Right cardiac atrium (tissue), 5 donors: Measurements from ENCODE around the gene CFAP74. TPM values are rescaled to one million over a fixed set of nuclear protein-coding genes. Genes with fewer than 3 reads are reported as not detected.

Experiments used
- ATAC-seq, 2 donors: fragments of 200-7000 bp; cut with Tn5 transposase; one replicate each; pipeline versions ENCODE4 v1.8.0 to v1.9.1; 2020; ENCODE audit warnings: moderate library complexity in 2 of 2, mild to moderate bottlenecking in 1 of 2
- DNase-seq, 3 donors: peaks; one replicate each; pipeline ENCODE4 v3.0.0-alpha.2; 2020
- H3K27ac ChIP-seq: one replicate; pipeline ENCODE4 v1.5.1; 2013; ENCODE audit warnings: mild to moderate bottlenecking, low read length, control low read depth, moderate library complexity
- H3K27me3 ChIP-seq: one replicate; pipeline ENCODE4 v1.6.1; 2013; ENCODE audit not compliant: control insufficient read depth, insufficient read depth
- H3K4me1 ChIP-seq: one replicate; pipeline ENCODE4 v1.6.1; 2013; ENCODE audit warnings: low read length; ENCODE audit not compliant: control insufficient read depth, insufficient read depth
- H3K4me3 ChIP-seq: one replicate; pipeline ENCODE4 v1.5.1; 2013; ENCODE audit warnings: low read length, control low read depth
- H3K9me3 ChIP-seq: one replicate; pipeline ENCODE4 v1.6.1; 2013; ENCODE audit warnings: low read length; ENCODE audit not compliant: control insufficient read depth
- WGBS: extraction: QIAGEN DNeasy Blood & Tissue Kit; methylation state at CpG from one replicate; pipeline ENCODE4 v1.1.7; 2013; 5-methylcytosine and 5-hydroxymethylcytosine counted together
- intact Hi-C, 4 donors: fragments of 100-400 bp; cut with DNase I; formaldehyde crosslinking; loops; one replicate each; pipeline versions ENCODE4 v1.11.0 to v1.14.0; 2022 to 2023
- long read RNA-seq, 4 donors: library from polyadenylated mRNA; unstranded; transcript quantifications; one replicate each; pipeline ENCODE4 v2.0.0, GENCODE V29; 2020 to 2021
- polyA plus RNA-seq: library from polyadenylated mRNA; stranded (reverse); fragments of 200-250 nt; gene quantifications from one replicate; pipeline ENCODE4 v1.2.3, GENCODE V29; 2013
- total RNA-seq, 4 donors: library from RNA; stranded (reverse); fragmentation: NEBNext Ultra II Directional; extraction: Animal tissue kit (Norgen Biotek cat#: 25700); gene quantifications; one replicate each; pipeline ENCODE4 v1.2.1, GENCODE V29; 2021
- donor health status: healthy with polysubstance abuse.
- donor health status: DM: no; HTN: yes; CAD: no.
- donor health status: DM: no; HTN: no; CAD: no.
- donor health status: DM: no; HTN: yes; CAD: no; lungs with severe emphysema.
- donor health status: DM: yes; HTN: yes; CAD: no.

CFAP74 gene, protein sequence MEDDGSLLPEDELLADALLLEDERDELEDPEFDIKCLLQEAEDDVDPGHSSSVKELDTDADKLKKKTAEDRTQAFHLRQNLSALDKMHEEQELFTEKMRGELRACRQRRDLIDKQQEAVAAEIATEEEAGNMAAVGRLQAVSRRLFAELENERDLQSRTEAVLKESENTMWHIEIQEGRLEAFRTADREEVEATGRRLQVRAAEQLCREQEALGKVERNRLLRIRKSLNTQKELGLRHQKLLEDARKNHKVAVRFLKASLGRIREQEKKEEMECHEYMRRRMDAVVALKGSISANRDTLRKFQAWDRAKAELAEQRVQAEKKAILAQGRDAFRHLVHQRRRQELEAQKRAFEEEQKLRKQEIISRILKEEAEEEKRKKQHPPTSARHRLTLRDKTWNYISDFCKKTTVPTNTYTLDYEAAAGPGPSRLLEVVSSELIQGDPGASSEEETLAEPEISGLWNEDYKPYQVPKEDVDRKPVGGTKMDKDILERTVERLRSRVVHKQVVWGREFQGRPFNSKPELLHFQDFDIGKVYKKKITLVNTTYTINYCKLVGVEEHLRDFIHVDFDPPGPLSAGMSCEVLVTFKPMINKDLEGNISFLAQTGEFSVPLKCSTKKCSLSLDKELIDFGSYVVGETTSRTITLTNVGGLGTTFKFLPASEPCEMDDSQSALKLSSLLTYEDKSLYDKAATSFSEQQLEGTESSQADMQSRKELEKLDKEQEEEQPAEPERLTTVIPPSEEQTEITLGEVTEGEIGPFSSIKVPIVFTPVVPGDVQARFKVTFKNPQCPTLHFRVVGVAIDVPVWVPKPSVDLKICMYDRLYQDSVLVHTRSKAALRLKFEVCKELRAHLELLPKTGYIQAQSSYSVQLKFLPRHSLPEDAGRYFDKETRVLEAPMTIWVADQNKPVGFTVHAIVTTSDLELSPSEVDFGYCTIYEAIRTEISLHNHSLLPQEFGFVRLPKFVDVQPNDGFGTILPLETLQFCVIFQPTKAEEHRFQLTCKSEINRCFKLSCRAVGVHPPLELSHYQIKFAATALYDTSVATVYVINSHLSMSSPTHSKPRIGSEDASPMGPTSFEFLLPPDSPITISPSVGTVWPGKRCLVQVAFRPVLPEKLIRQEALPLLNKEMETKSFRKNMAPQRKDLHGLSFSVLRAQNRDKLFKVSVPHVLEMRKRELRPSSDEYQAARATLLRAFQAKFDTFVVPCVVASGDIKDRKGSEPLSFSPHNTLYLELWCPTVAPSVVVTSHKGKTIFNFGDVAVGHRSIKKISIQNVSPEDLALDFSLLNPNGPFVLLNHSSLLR (N-terminal part only)
- total RNA-seq (not detected), polyA plus RNA-seq (0.11 TPM)
- long read RNA-seq, donor 1 = 0 reads
- long read RNA-seq, donor 2 = 0 reads
- long read RNA-seq, donor 3 = 0 reads
- long read RNA-seq, donor 4 = 0 reads

GRCh38 chr1:2003541-2004131 lies at the start of gene CFAP74:
Gene CFAP74 (minus strand): TSS chr1:2003786. CDS start chr1:1990956, 12,830 bp downstream.
- Histone ChIP-seq H3K27me3 (no peaks in the 10 kb centered on the region), H3K4me3 (no peak within 1 kb of the TSS), H3K9me3 (no peaks in the 10 kb centered on the region), H3K4me1 (no peaks in the 10 kb centered on the region), H3K27ac (no peak within 1 kb of the TSS)
- peak; percentile 52 to 66 for ATAC-seq
- WGBS = 5% methylated on average over 49 of the region's 49 CpGs
- intact Hi-C loops = no loop called here
- DNase-seq = peak in 2 of 3 donors; percentile 36 to 74

DNA sequence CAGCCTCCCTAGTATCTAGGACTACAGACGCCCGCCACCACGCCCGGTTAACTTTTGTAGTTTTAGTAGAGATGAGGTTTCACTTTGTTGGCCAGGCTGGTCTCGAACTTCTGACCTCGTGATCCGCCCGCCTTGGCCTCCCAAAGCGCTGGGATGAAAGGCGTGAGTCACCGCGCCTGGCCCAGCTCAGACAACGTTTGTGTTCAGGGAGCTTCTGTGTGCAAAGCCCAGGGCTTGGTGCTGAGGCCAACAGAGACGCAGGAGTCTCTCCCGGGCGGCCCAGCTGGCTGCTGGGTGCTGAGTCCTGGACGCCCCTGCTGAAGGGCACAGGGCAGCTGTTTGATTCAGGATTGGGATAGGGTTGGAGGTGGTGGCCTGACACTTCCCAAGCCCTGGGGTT lies 49.6 kb upstream of the CFAP74 start:
- intact Hi-C loops = no loop called here
- no peaks in the 10 kb centered on the region for H3K4me1 ChIP-seq

GRCh38 chr1:2052756-2053155 lies 49.2 kb upstream of the CFAP74 start:
- 85% methylated on average over 10 of the region's 10 CpGs for WGBS
- ATAC-seq (no peak), DNase-seq (peak in 1 of 3 donors; percentile 21)
- no peaks in the 10 kb centered on the region for H3K9me3 ChIP-seq
- no peaks in the 10 kb centered on the region for H3K4me1 ChIP-seq
- H3K4me3 ChIP-seq = no peak overlapping the region
- H3K27me3 ChIP-seq = no peaks in the 10 kb centered on the region
- H3K27ac ChIP-seq = no peak overlapping the region
- intact Hi-C loops = no loop called here

More for the DNA sequence above, 49.6 kb upstream of the CFAP74 start:
- DNase-seq = peak in 1 of 3 donors; percentile 21
- WGBS = 88% methylated on average over 17 of the region's 17 CpGs
- no peaks in the 10 kb centered on the region for H3K9me3 ChIP-seq
- no peaks in the 10 kb centered on the region for H3K27me3 ChIP-seq
- no peak for ATAC-seq
- no peak overlapping the region for H3K4me3 ChIP-seq
- H3K27ac ChIP-seq = no peak overlapping the region

DNA sequence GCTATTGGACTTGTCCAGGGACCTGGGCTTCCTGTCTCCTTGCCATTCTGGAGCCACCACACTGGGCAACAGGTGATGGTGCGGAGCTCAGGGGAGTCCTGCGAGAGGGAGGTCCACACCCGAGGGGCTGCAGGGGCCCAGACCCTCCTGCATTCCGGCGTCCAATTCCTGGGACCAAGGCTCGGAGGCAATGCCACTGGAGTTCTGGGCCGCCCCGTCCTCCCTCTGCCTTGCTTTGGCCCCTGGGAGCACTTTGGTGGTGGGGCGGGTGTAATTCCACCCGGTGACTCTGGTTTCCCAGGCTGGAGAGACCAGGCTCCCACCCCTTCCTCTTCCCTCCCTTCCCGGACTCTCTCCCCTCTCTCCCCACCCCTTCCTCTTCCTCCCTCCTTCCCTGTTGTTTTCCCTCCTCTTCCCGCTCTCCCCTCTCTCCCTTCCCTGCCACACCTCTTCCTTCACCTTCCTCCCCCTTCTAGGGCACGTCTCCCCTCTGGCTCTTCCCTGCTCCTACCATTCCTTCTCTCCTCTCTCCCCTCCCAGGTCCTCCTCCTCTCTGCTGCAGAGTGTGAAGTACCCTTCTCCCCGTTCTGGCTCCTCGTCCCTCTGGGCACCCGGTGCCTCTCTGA lies 48.6 kb upstream of the CFAP74 start:
- H3K4me3 ChIP-seq = no peak overlapping the region
- H3K27ac ChIP-seq = no peak overlapping the region
- DNase-seq = peak in 1 of 3 donors; percentile 11
- no peaks in the 10 kb centered on the region for H3K9me3 ChIP-seq
- WGBS = 68% methylated on average over 16 of the region's 16 CpGs
- no peak for ATAC-seq
- H3K4me1 ChIP-seq = no peaks in the 10 kb centered on the region
- no peaks in the 10 kb centered on the region for H3K27me3 ChIP-seq
- intact Hi-C loops = no loop called here

DNA sequence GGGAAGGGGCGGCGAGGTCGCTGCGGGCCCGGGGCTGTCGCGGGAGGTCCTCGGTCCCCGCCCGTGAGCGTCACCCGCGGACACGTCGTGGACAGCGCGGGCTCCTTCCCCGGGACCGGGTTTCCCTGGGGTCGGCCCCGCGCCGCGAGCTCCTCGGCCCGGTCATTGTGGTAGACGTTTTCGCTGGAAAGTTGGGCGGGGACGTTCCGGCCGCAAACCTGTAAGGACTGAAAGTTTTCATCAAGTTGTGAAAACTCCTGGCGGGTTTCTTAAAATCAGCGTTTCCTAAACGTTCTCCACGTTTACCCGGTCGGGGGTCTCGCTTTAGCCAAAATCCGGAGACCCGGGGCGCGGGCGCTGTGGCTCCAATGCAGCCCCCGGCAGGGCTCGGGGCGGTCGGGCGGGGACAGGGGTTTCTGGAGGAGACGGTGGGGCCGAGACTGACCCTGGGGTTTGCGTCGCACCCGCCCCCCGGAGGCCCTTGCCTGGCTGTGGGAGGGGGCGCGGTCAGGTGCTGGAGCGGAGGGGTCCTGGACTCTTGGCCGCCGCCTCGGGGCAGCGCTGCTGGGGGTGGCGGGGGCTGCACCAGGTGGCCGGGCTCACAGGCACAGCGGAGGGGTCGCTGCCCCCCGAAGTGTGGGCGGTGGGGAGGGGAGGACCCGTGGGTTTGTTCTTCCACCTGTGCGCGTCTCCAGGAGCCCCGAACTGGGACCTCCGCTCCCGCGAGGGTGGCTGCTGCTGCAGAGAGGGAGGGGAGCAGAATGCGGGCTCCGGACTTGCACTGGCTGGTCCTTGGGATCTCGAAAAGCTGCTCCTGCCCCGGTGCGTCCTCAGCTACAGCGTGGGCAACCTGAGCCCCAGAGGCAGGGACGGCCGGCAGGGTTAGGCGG lies 47.5 kb upstream of the CFAP74 start:
- no peaks in the 10 kb centered on the region for H3K4me1 ChIP-seq
- H3K27me3 ChIP-seq = no peaks in the 10 kb centered on the region
- no peaks in the 10 kb centered on the region for H3K9me3 ChIP-seq
- intact Hi-C loops = no loop called here
- H3K4me3 ChIP-seq = peak overlapping the region; percentile 74
- H3K27ac ChIP-seq = no peak overlapping the region
- WGBS = 16% methylated on average over 84 of the region's 84 CpGs
- DNase-seq (peak in 2 of 3 donors; percentile 54 to 64), ATAC-seq (no peak)

GRCh38 chr1:2050461-2050792 lies 46.8 kb upstream of the CFAP74 start:
- ATAC-seq (peak in 1 of 2 donors; percentile 1), DNase-seq (peak in 1 of 3 donors; percentile 59)
- WGBS = 3% methylated on average over 48 of the region's 51 CpGs
- Histone ChIP-seq H3K4me1 (no peaks in the 10 kb centered on the region), H3K27ac (no peak overlapping the region), H3K4me3 (peak overlapping the region; percentile 74), H3K27me3 (no peaks in the 10 kb centered on the region), H3K9me3 (no peaks in the 10 kb centered on the region)
- intact Hi-C loops = no loop called here

GRCh38 chr1:2049718-2050431 lies 46.3 kb upstream of the CFAP74 start, which contains the start of gene PRKCZ:
Gene PRKCZ (plus strand): TSS chr1:2050411. CDS start chr1:2050631, 220 bp downstream.
- 4% methylated on average over 81 of the region's 83 CpGs for WGBS
- Histone ChIP-seq H3K27ac (peak within 1 kb of the TSS; percentile 2), H3K9me3 (no peaks in the 10 kb centered on the region), H3K4me3 (peak within 1 kb of the TSS; percentile 74), H3K27me3 (no peaks in the 10 kb centered on the region), H3K4me1 (no peaks in the 10 kb centered on the region)
- DNase-seq = peak; percentile 77 to 92 (median 91)
- intact Hi-C loops = loop anchor here in 3 of 4 donors (5.0 kb wide), 4 partner anchors 88 to 108 kb away; no protein-coding TSS in a partner anchor
- ATAC-seq = peak; percentile 75 to 79

- ATAC-seq = no peak
- Histone ChIP-seq H3K9me3 (no peaks in the 10 kb centered on the region), H3K4me1 (no peaks in the 10 kb centered on the region), H3K27me3 (no peaks in the 10 kb centered on the region), H3K27ac (no peak overlapping the region), H3K4me3 (peak overlapping the region; percentile 74)
- peak in 2 of 3 donors; percentile 39 to 64 for DNase-seq
- WGBS = 43% methylated on average over 14 of the region's 14 CpGs
- intact Hi-C loops = loop anchor here in 3 of 4 donors (5.0 kb wide), 4 partner anchors 87 to 107 kb away; no protein-coding TSS in a partner anchor
These were observed 45.7 kb upstream of the CFAP74 start for GRCh38 chr1:2049225-2049717.
